HepG2 (cell line): Measurements from ENCODE around the gene NAA25. TPM values are rescaled to one million over a fixed set of nuclear protein-coding genes. Genes with fewer than 3 reads are reported as not detected.

Experiments
- ATAC-seq: fragments of 200-7000 bp; cut with Tn5 transposase; 3 replicates; pipeline ENCODE4 v1.9.1; 2020; ENCODE audit warnings: mild to moderate bottlenecking, moderate library complexity
- BruUV-seq: library from RNA; stranded (reverse); fragments of 400-500 nt; replicated peaks from 2 replicates; lab custom pipeline; 2021; lab: Mats Ljungman, UMichigan
- CTCF ChIA-PET: fragments of 300-600 bp; formaldehyde crosslinking; extraction: SDS; loops from one replicate; lab custom pipeline; 2021; ENCODE audit warnings: low total read pairs, inconsistent platforms, low intra/inter-chr PET ratio; lab: Yijun Ruan, JAX
- POLR2A ChIA-PET: fragments of 350-600 bp; sonication (Branson Sonifier 250); formaldehyde crosslinking; loops from one replicate; lab custom pipeline; 2020; ENCODE audit warnings: antibody characterized with exemption, inconsistent platforms; lab: Yijun Ruan, JAX
- DNase-seq: peaks from one replicate; pipeline ENCODE4 v3.0.0-alpha.2; 2015; ENCODE audit warnings: low spot score
- FAIRE-seq: peaks from 3 replicates; lab custom pipeline; 2011; peaks lifted over from hg19 to GRCh38; lab: Jason Lieb, UNC
- H2AFZ ChIP-seq: one replicate; pipeline ENCODE4 v1.6.1; 2011; ENCODE audit warnings: low read length, inconsistent platforms
- H3K27ac ChIP-seq: fragments of 300-600 bp; 3 replicates; pipeline ENCODE4 v1.8.0; 2011; ENCODE audit warnings: mixed run types, mild to moderate bottlenecking, mixed read lengths, low read length, inconsistent platforms; ENCODE audit not compliant: insufficient read depth; ENCODE audit errors: extremely low read length
- H3K27me3 ChIP-seq, 2 experiments: fragments of 200-600 bp in 1 of 2; 2 replicates in 1 of 2; 3 replicates in 1 of 2; pipeline versions ENCODE4 v1.6.0 to v1.8.0; 2011; ENCODE audit warnings: low read length in 2 of 2, mild to moderate bottlenecking in 2 of 2, moderate library complexity in 2 of 2, inconsistent platforms in 1 of 2; ENCODE audit not compliant: insufficient read depth in 2 of 2, control insufficient read depth in 1 of 2
- H3K36me3 ChIP-seq, 2 experiments: fragments of 200-600 bp in 1 of 2; replicated peaks in 1 of 2; 2 replicates in 1 of 2; 3 replicates in 1 of 2; pipeline versions ENCODE4 v1.5.1 to v1.8.0; 2011; ENCODE audit warnings: low read length in 2 of 2, inconsistent platforms in 1 of 2; ENCODE audit not compliant: insufficient read depth in 2 of 2, control insufficient read depth in 1 of 2
- H3K4me1 ChIP-seq: 2 replicates; pipeline ENCODE4 v1.5.1; 2012; ENCODE audit warnings: low read length, inconsistent platforms; ENCODE audit not compliant: insufficient read depth
- H3K4me2 ChIP-seq: 2 replicates; pipeline ENCODE4 v1.6.0; 2011; ENCODE audit warnings: low read depth, low read length, inconsistent platforms
- H3K4me3 ChIP-seq, 3 experiments: fragments of 200-600 bp in 1 of 3; sonication (generic), shearing (Covaris generic) in 1 of 3; replicated peaks in 1 of 3; 2 replicates each; pipeline ENCODE4 v1.5.1; 2011 to 2016; ENCODE audit warnings: low read length in 3 of 3, inconsistent platforms in 2 of 3, low read depth in 2 of 3, mild to moderate bottlenecking in 2 of 3, control low read depth in 1 of 3, mixed read lengths in 1 of 3; ENCODE audit not compliant: insufficient read depth in 1 of 3
- H3K79me2 ChIP-seq: one replicate; pipeline ENCODE4 v1.6.1; 2011; ENCODE audit warnings: low read length, inconsistent platforms; ENCODE audit not compliant: insufficient read depth
- H3K9ac ChIP-seq: 2 replicates; pipeline ENCODE4 v1.6.0; 2011; ENCODE audit warnings: mild to moderate bottlenecking, low read depth, low read length, inconsistent platforms; ENCODE audit not compliant: insufficient read depth
- H3K9me3 ChIP-seq: 2 replicates; pipeline ENCODE4 v1.5.1; 2012; ENCODE audit warnings: mild to moderate bottlenecking, low read length
- H4K20me1 ChIP-seq: 2 replicates; pipeline ENCODE4 v1.6.0; 2011; ENCODE audit warnings: inconsistent platforms, mild to moderate bottlenecking, low read length, moderate library complexity; ENCODE audit not compliant: insufficient read depth
- ARHGAP35 ChIP-seq: sonication (generic); formaldehyde crosslinking; IDR thresholded peaks from 2 replicates; pipeline ENCODE4 v1.9.0; 2022; ENCODE audit warnings: mild to moderate bottlenecking, inconsistent platforms, moderate library complexity, missing genetic modification reagents, borderline replicate concordance
- FLYWCH1 ChIP-seq: sonication (generic); formaldehyde crosslinking; IDR thresholded peaks from 2 replicates; pipeline ENCODE4 v1.8.1; 2023; ENCODE audit warnings: mild to moderate bottlenecking, missing genetic modification reagents
- HMG20A ChIP-seq: IDR thresholded peaks from 2 replicates; pipeline ENCODE4 v1.6.1; 2016; ENCODE audit warnings: borderline replicate concordance
- NR1H2 ChIP-seq: sonication (generic); formaldehyde crosslinking; IDR thresholded peaks from 2 replicates; pipeline ENCODE4 v1.8.1; 2022; ENCODE audit warnings: low read depth, missing genetic modification reagents, borderline replicate concordance
- ZNF143 ChIP-seq: sonication (generic); formaldehyde crosslinking; IDR thresholded peaks from 2 replicates; pipeline ENCODE4 v1.4.0; 2020; ENCODE audit warnings: missing genetic modification reagents
- ZNF773 ChIP-seq: sonication (generic); formaldehyde crosslinking; IDR thresholded peaks from 2 replicates; pipeline ENCODE4 v1.4.0; 2020; ENCODE audit warnings: missing genetic modification reagents, borderline replicate concordance
- ZNF782 ChIP-seq: sonication (generic); formaldehyde crosslinking; IDR thresholded peaks from 2 replicates; pipeline ENCODE4 v1.4.0; 2020; ENCODE audit warnings: missing genetic modification reagents, mild to moderate bottlenecking, borderline replicate concordance
- WGBS: methylation state at CpG from one replicate; pipeline ENCODE4 v1.1.6; 2017; ENCODE audit warnings: low lambda C conversion rate; 5-methylcytosine and 5-hydroxymethylcytosine counted together
- in situ Hi-C: cut with HindIII; loops from 2 replicates; pipeline ENCODE4 v1.10.0; 2017; ENCODE audit warnings: low pct_unique_long_range_greater_than_20kb; ENCODE audit not compliant: extremely low pct_ligation_motif_present
- intact Hi-C: fragments of 100-400 bp; cut with micrococcal nuclease; formaldehyde crosslinking; loops from one replicate; pipeline ENCODE4 v1.10.0; 2022; ENCODE audit not compliant: unreplicated experiment
- polyA plus RNA-seq, 8 experiments: library from polyadenylated mRNA; depleted of rRNA in 3 of 8; stranded (reverse) in 7 of 8; unstranded in 1 of 8; fragments of >200 nt; fragmentation: Illumina TruSeq in 4 of 8; extraction: Trizol in 4 of 8; gene quantifications; 2 replicates each; pipeline versions ENCODE4 v1.2.1 to v1.2.3, GENCODE V29; 2011 to 2016; ENCODE audit warnings: low read depth in 4 of 8, missing spikeins in 1 of 8, mixed read lengths in 1 of 8; ENCODE audit not compliant: insufficient read depth in 1 of 8
- total RNA-seq, 5 experiments: library from RNA; depleted of rRNA; stranded (reverse); fragments of >200 nt; fragmentation: Illumina TruSeq; extraction: Trizol; gene quantifications; 2 replicates each; pipeline ENCODE4 v1.2.3, GENCODE V29; 2016; ENCODE audit warnings: low read depth in 1 of 5
- TF ChIP-seq, protein P1 (sequence below): sonication (generic); IDR thresholded peaks from 2 replicates; pipeline ENCODE4 v1.6.1; 2016; ENCODE audit warnings: low read depth, borderline replicate concordance
- TF ChIP-seq, protein P2 (sequence below): sonication (generic); formaldehyde crosslinking; IDR thresholded peaks from 2 replicates; pipeline ENCODE4 v1.4.0; 2020; ENCODE audit warnings: missing genetic modification reagents, borderline replicate concordance
- TF ChIP-seq, protein P3 (sequence below): sonication (generic); formaldehyde crosslinking; IDR thresholded peaks from 2 replicates; pipeline ENCODE4 v1.8.0; 2022; ENCODE audit warnings: mild to moderate bottlenecking, missing genetic modification reagents, moderate library complexity

The NAA25 gene
- total and polyA plus RNA-seq, 2 of the 13 experiments (the other 11 are each of a cell fraction or from before 2014, with no cell fraction given), result 11.4 to 32.0 TPM

DNA sequence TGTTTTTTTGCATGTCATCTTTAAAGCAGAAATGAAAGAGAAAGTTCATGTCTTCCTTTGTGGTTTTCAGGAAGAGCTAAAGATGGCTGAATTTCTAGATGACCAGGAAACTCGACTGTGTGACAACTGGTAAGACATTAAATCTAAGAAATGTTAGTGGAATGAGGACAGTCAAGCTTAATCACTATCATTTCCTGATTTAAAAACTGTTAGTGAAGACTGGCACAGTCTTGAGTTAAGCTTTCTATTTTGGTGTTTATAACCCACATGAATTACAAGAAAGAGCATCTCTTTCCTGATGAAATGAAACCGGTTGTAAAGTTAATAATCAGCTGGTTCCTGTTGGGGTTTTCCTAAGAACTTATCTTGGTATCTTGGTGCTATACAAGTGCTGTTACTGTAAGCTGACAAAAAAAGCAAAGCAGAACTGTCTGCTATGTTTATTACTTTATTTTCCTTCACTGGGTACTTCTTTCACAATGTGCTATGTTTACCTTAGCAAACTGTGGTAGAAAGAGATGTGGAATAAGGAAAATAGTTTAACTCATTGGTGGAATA, 21.9 kb upstream of the NAA25 start (continued):
- TF ChIP-seq ARHGAP35 (CRISPR knock-in tag), result no peak
- TF ChIP-seq, protein P1, sequence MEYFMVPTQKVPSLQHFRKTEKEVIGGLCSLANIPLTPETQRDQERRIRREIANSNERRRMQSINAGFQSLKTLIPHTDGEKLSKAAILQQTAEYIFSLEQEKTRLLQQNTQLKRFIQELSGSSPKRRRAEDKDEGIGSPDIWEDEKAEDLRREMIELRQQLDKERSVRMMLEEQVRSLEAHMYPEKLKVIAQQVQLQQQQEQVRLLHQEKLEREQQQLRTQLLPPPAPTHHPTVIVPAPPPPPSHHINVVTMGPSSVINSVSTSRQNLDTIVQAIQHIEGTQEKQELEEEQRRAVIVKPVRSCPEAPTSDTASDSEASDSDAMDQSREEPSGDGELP, result no peak

DNA sequence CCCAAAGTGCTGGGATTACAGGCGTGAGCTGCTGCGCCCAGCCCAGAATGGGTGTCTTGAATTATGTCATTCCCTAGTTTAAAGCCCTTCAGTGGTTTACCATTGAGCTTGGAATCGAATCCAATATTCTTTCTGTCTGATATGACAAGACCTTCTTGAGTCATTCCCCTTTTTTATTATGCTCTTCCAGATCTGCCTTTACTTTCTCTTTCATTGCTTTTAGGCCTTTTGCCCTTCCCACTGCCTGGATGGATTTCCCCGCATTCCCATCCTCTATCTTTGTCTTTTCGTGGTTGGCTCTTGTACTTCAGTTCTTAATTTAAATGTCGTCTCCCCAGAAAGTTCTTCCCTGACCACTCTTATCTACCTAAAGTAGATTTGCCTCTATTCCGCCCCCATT, 18.3 kb upstream of the NAA25 start:
- Histone ChIP-seq H3K4me2 (peak overlapping the region; percentile 96), H3K4me3 (no peak overlapping the region), H3K9ac (no peak overlapping the region), H3K36me3 (no peaks in the 10 kb centered on the region; a peak in 1 of 5 replicates), H3K4me1 (peaks cover 61% of the 10 kb centered on the region), H3K27ac (no peak overlapping the region), H2AFZ (no peak overlapping the region), H3K27me3 (no peaks in the 10 kb centered on the region), H3K79me2 (peaks cover 10% of the 10 kb centered on the region), H4K20me1 (no peaks in the 10 kb centered on the region), H3K9me3 (no peaks in the 10 kb centered on the region)
- TF ChIP-seq NR1H2 (CRISPR knock-in tag) (no peak), ZNF773 (CRISPR knock-in tag) (no peak), ZNF143 (CRISPR knock-in tag) (no peak), HMG20A (CRISPR knock-in tag) (no peak), ZNF782 (CRISPR knock-in tag) (no peak), FLYWCH1 (CRISPR knock-in tag) (no peak)
- TF ChIP-seq, protein P2, sequence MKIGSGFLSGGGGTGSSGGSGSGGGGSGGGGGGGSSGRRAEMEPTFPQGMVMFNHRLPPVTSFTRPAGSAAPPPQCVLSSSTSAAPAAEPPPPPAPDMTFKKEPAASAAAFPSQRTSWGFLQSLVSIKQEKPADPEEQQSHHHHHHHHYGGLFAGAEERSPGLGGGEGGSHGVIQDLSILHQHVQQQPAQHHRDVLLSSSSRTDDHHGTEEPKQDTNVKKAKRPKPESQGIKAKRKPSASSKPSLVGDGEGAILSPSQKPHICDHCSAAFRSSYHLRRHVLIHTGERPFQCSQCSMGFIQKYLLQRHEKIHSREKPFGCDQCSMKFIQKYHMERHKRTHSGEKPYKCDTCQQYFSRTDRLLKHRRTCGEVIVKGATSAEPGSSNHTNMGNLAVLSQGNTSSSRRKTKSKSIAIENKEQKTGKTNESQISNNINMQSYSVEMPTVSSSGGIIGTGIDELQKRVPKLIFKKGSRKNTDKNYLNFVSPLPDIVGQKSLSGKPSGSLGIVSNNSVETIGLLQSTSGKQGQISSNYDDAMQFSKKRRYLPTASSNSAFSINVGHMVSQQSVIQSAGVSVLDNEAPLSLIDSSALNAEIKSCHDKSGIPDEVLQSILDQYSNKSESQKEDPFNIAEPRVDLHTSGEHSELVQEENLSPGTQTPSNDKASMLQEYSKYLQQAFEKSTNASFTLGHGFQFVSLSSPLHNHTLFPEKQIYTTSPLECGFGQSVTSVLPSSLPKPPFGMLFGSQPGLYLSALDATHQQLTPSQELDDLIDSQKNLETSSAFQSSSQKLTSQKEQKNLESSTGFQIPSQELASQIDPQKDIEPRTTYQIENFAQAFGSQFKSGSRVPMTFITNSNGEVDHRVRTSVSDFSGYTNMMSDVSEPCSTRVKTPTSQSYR, result no peak
- TF ChIP-seq, protein P3, sequence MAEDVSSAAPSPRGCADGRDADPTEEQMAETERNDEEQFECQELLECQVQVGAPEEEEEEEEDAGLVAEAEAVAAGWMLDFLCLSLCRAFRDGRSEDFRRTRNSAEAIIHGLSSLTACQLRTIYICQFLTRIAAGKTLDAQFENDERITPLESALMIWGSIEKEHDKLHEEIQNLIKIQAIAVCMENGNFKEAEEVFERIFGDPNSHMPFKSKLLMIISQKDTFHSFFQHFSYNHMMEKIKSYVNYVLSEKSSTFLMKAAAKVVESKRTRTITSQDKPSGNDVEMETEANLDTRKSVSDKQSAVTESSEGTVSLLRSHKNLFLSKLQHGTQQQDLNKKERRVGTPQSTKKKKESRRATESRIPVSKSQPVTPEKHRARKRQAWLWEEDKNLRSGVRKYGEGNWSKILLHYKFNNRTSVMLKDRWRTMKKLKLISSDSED (CRISPR knock-in tag), result no peak
- intact Hi-C loops (no loop called here), in situ Hi-C loops (no loop called here)
- CTCF ChIA-PET, result no interaction called here
- DNase-seq (no peak), ATAC-seq (no peak), FAIRE-seq (no peak)
- POLR2A ChIA-PET, result interaction anchor here (2.5 to 7.1 kb wide), 2 partner anchors 11 to 18 kb away, joined by 51 to 85 read pairs; partner anchors contain the start of gene NAA25
- 97% methylated on average over 7 of the region's 7 CpGs for WGBS
- no TSS peak for BruUV-seq
